Measurements from ENCODE around the gene FBXO40. TPM values are rescaled to one million over a fixed set of nuclear protein-coding genes. Genes with fewer than 3 reads are reported as not detected.
A peak's percentile ranks its signal among the peaks of the same experiment; 100 is the strongest.

FBXO40 gene
- total RNA-seq, 1 donor from 2014 or later, result 4.2 TPM

DNA sequence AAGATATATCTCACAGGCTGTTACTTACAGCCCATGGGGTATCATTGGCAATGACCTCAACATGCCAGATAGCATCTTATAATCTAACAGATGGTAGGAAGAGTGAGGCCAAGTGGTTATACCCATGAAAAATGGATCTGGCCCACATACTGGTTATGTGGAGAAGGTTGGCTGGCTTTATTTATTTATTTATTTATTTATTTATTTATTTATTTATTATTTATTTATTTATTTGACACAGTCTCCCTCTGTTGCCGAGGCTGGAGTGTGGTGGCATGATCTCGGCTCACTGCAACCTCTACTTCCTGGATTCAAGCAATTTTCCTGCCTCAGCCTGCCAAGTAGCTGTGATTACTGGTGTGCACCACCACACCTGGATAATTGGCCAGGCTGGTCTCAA lies 11.6 kb downstream of the FBXO40 start:
- peaks cover 27 to 46% (median 42%) of the 10 kb centered on the region in 3 donors for H3K4me1 ChIP-seq (ENCODE audit: control insufficient read depth in 3 of 3, insufficient read depth in 3 of 3, low read length in 3 of 3)
- H3K36me3 ChIP-seq (ENCODE audit: control insufficient read depth in 3 of 3, insufficient read depth in 3 of 3, low read length in 3 of 3), result peaks cover 6 to 9% (median 8%) of the 10 kb centered on the region in 3 donors
- H3K27ac ChIP-seq (ENCODE audit: low read depth, low read length), result no peak overlapping the region

DNA sequence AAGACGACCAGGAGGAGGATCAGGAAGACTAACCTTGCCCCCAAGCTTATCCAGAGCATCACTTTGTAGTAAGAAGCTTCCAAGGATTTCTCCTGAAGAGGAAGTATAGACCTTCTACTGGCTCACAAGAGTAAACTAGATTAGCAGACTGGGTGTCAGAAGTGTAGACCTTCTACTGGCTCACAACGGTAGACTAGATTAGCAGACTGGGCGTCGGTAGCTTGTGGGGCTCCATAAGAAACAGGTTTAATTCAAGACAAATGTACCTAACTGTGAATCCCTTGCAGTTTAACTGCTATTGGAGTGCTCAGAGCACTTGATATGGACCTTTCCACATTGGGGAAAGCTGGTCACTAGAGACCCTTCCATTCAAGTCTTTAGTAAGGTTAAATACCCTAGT lies 12.9 kb downstream of the FBXO40 start:
- Histone ChIP-seq H3K36me3 (ENCODE audit: control insufficient read depth in 3 of 3, insufficient read depth in 3 of 3, low read length in 3 of 3) (peaks cover 13 to 18% (median 16%) of the 10 kb centered on the region in 3 donors), H3K9ac (ENCODE audit: low read depth in 1 of 3, low read length in 3 of 3) (no peak overlapping the region), H3K27me3 (ENCODE audit: control insufficient read depth in 3 of 3, insufficient read depth in 3 of 3, low read length in 3 of 3) (no peaks in the 10 kb centered on the region), H3K9me3 (ENCODE audit: control insufficient read depth in 3 of 3, low read length in 3 of 3) (no peaks in the 10 kb centered on the region), H3K4me3 (ENCODE audit: low read length in 3 of 3) (no peak overlapping the region), H3K27ac (ENCODE audit: low read depth, low read length) (no peak overlapping the region), H3K4me1 (ENCODE audit: control insufficient read depth in 3 of 3, insufficient read depth in 3 of 3, low read length in 3 of 3) (peaks cover 14 to 33% (median 30%) of the 10 kb centered on the region in 3 donors)

More for the DNA sequence above, 11.6 kb downstream of the FBXO40 start:
- Histone ChIP-seq H3K4me3 (ENCODE audit: low read length in 3 of 3) (no peak overlapping the region), H3K27me3 (ENCODE audit: control insufficient read depth in 3 of 3, insufficient read depth in 3 of 3, low read length in 3 of 3) (no peaks in the 10 kb centered on the region), H3K9ac (ENCODE audit: low read depth in 1 of 3, low read length in 3 of 3) (no peak overlapping the region), H3K9me3 (ENCODE audit: control insufficient read depth in 3 of 3, low read length in 3 of 3) (no peaks in the 10 kb centered on the region)

DNA sequence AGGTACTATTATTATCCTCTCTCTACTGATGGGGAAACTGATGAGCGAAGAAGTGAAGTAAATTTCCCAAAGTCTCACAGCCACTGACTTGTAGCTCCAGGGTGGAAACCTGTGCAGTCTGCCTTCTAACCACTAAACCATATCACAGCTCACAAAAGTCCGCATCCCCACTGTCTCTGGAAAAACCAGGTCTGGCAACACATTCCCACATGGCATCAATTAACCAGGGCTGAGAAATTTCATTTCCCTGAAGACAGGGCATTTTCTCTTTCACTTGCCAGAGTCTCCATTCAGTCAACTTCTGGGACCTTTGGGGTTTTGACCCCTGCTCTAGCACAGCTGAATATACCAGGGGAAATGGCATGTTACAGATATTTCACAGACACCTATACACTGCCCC lies 26.5 kb downstream of the FBXO40 start:
- no peak overlapping the region for H3K4me3 ChIP-seq (ENCODE audit: low read length in 3 of 3)

DNA sequence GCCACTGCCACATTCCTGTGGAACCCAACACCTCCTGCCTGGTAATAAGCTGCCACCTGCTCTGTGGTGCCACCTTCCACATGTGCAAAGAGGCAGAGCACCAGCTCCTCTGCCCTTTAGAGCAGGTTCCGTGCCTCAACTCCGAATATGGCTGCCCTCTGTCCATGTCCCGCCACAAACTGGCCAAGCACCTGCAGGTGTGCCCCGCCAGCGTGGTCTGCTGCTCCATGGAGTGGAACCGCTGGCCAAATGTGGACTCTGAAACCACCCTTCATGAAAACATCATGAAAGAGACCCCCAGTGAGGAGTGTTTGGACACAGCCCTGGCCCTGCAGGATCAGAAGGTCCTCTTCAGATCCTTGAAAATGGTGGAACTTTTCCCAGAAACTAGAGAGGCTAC lies 28.3 kb downstream of the FBXO40 start:
- peaks cover 4 to 12% (median 11%) of the 10 kb centered on the region in 3 donors for H3K4me1 ChIP-seq (ENCODE audit: control insufficient read depth in 3 of 3, insufficient read depth in 3 of 3, low read length in 3 of 3)
- peaks cover 19 to 33% (median 22%) of the 10 kb centered on the region in 3 donors for H3K36me3 ChIP-seq (ENCODE audit: control insufficient read depth in 3 of 3, insufficient read depth in 3 of 3, low read length in 3 of 3)
- H3K27me3 ChIP-seq (ENCODE audit: control insufficient read depth in 3 of 3, insufficient read depth in 3 of 3, low read length in 3 of 3), result no peaks in the 10 kb centered on the region
- H3K9ac ChIP-seq (ENCODE audit: low read depth in 1 of 3, low read length in 3 of 3), result no peak overlapping the region
- H3K4me3 ChIP-seq (ENCODE audit: low read length in 3 of 3), result no peak overlapping the region
- H3K9me3 ChIP-seq (ENCODE audit: control insufficient read depth in 3 of 3, low read length in 3 of 3), result no peaks in the 10 kb centered on the region
- no peak overlapping the region for H3K27ac ChIP-seq (ENCODE audit: low read depth, low read length)

More for the DNA sequence above, 26.5 kb downstream of the FBXO40 start:
- Histone ChIP-seq H3K4me1 (ENCODE audit: control insufficient read depth in 3 of 3, insufficient read depth in 3 of 3, low read length in 3 of 3) (peaks cover 4 to 12% (median 8%) of the 10 kb centered on the region in 3 donors), H3K9me3 (ENCODE audit: control insufficient read depth in 3 of 3, low read length in 3 of 3) (no peaks in the 10 kb centered on the region), H3K9ac (ENCODE audit: low read depth in 1 of 3, low read length in 3 of 3) (no peak overlapping the region), H3K27ac (ENCODE audit: low read depth, low read length) (no peak overlapping the region), H3K27me3 (ENCODE audit: control insufficient read depth in 3 of 3, insufficient read depth in 3 of 3, low read length in 3 of 3) (no peaks in the 10 kb centered on the region), H3K36me3 (ENCODE audit: control insufficient read depth in 3 of 3, insufficient read depth in 3 of 3, low read length in 3 of 3) (peaks cover 19 to 27% (median 22%) of the 10 kb centered on the region in 3 donors)

DNA sequence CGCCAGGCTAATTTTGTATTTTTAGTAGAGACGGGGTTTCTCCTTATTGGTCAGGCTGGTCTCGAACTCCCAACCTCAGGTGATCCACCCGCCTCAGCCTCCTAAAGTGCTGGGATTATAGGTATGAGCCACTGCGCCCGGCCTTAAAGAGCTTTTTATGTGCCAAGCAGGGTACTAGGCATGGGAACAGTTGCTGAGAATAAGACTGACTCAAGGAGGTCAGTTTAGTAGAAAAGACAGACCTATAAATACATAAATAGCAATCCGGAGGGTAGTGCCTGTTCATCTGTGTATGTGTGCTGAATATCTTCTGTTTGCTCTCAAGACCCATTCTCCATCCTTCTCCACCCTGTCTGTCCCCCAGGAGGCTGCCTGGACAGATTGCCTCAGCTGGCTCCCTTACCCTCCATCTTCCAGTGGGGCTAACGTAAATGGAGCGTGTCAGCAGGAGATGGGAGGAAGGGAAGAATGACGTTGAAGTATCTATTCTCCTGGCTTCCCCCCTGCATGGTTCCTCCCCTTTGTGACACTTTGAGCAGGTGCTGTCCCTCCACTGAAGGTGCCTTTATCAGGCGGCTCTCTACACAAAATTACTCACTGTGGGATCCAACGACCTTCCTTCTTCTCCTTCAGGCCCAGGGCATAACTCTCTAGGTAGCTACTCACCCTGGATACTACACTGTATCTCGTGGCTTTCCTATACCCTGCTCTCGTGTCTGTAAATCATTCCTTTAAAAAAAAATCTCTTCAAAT lies 31.1 kb downstream of the FBXO40 start:
- Histone ChIP-seq H3K27ac (ENCODE audit: low read depth, low read length) (peak overlapping the region; percentile 0), H3K36me3 (ENCODE audit: control insufficient read depth in 3 of 3, insufficient read depth in 3 of 3, low read length in 3 of 3) (peaks cover 23 to 56% (median 39%) of the 10 kb centered on the region in 3 donors), H3K4me1 (ENCODE audit: control insufficient read depth in 3 of 3, insufficient read depth in 3 of 3, low read length in 3 of 3) (peaks cover 4 to 13% (median 12%) of the 10 kb centered on the region in 3 donors), H3K27me3 (ENCODE audit: control insufficient read depth in 3 of 3, insufficient read depth in 3 of 3, low read length in 3 of 3) (no peaks in the 10 kb centered on the region), H3K9ac (ENCODE audit: low read depth in 1 of 3, low read length in 3 of 3) (peak overlapping the region in 2 of 3 donors; percentile 8 to 40), H3K9me3 (ENCODE audit: control insufficient read depth in 3 of 3, low read length in 3 of 3) (no peaks in the 10 kb centered on the region), H3K4me3 (ENCODE audit: low read length in 3 of 3) (peak overlapping the region in 2 of 3 donors; percentile 45 to 50)

DNA sequence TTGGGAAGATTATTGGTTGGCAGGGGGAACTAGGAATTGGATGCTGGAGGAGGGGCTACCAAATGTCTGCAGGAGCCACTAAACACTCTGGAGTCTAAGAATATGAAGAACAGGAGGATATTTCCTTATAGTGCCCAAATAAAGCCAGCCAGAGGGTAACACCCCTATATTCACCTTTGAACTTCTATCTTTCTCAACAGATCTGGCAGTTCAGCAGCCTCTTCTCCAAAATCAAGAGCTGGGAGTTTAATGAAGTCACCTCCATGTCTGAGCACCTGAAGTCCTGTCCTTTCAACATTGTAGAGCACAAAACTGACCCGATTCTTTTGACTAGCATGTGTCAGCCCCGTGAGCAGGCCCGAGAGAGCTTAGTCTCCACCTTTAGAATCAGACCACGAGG lies 33.3 kb downstream of the FBXO40 start:
- Histone ChIP-seq H3K9me3 (ENCODE audit: control insufficient read depth in 3 of 3, low read length in 3 of 3) (no peaks in the 10 kb centered on the region), H3K9ac (ENCODE audit: low read depth in 1 of 3, low read length in 3 of 3) (no peak overlapping the region), H3K4me3 (ENCODE audit: low read length in 3 of 3) (no peak overlapping the region), H3K27ac (ENCODE audit: low read depth, low read length) (no peak overlapping the region), H3K4me1 (ENCODE audit: control insufficient read depth in 3 of 3, insufficient read depth in 3 of 3, low read length in 3 of 3) (peaks cover 4 to 13% (median 12%) of the 10 kb centered on the region in 3 donors), H3K36me3 (ENCODE audit: control insufficient read depth in 3 of 3, insufficient read depth in 3 of 3, low read length in 3 of 3) (peaks cover 17 to 59% (median 34%) of the 10 kb centered on the region in 3 donors), H3K27me3 (ENCODE audit: control insufficient read depth in 3 of 3, insufficient read depth in 3 of 3, low read length in 3 of 3) (no peaks in the 10 kb centered on the region)

DNA sequence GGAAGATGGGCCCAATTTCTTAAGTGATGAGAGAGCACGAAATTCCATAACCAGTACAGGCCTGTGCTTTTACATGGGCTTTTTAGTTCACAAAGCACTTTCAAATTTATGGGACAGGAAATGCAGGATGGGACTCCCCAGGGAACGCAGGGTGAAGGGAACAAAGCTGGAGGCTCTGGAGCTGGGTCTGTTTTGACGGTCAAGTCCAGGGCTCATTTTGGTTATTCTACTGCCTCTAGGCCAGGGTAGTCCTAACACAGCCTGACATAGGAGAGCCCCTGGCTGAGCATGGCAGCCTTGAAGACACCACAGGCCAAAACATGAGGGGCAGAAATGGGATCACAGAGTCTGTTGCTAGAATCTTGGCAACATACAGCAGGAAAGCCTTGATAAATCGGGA lies 34.0 kb downstream of the FBXO40 start:
- H3K9me3 ChIP-seq (ENCODE audit: control insufficient read depth in 3 of 3, low read length in 3 of 3), result no peaks in the 10 kb centered on the region
- peaks cover 13 to 55% (median 33%) of the 10 kb centered on the region in 3 donors for H3K36me3 ChIP-seq (ENCODE audit: control insufficient read depth in 3 of 3, insufficient read depth in 3 of 3, low read length in 3 of 3)
- no peaks in the 10 kb centered on the region for H3K27me3 ChIP-seq (ENCODE audit: control insufficient read depth in 3 of 3, insufficient read depth in 3 of 3, low read length in 3 of 3)
- H3K27ac ChIP-seq (ENCODE audit: low read depth, low read length), result no peak overlapping the region
- H3K9ac ChIP-seq (ENCODE audit: low read depth in 1 of 3, low read length in 3 of 3), result no peak overlapping the region
- peaks cover 4 to 13% (median 12%) of the 10 kb centered on the region in 3 donors for H3K4me1 ChIP-seq (ENCODE audit: control insufficient read depth in 3 of 3, insufficient read depth in 3 of 3, low read length in 3 of 3)
- H3K4me3 ChIP-seq (ENCODE audit: low read length in 3 of 3), result no peak overlapping the region

DNA sequence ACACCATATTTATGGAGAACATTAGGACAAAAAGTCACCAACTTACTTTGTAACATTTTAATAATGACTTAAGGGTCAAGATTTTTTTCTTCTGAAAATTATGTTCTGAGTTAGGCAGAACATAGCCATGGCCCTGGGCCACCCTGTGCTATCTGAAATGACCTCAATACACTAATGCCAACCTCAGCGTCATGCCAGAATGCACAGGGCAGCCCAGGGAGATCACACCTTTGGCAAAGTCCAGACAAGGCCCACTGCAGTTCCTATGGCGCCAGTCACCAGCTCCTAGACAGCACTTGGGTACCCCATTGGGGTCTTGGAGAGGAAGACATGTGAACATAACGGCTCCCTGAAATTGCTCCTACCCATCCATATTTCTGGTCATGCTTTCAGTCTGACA lies 34.4 kb downstream of the FBXO40 start:
- Histone ChIP-seq H3K9me3 (ENCODE audit: control insufficient read depth in 3 of 3, low read length in 3 of 3) (no peaks in the 10 kb centered on the region), H3K27ac (ENCODE audit: low read depth, low read length) (no peak overlapping the region), H3K4me3 (ENCODE audit: low read length in 3 of 3) (no peak overlapping the region), H3K27me3 (ENCODE audit: control insufficient read depth in 3 of 3, insufficient read depth in 3 of 3, low read length in 3 of 3) (no peaks in the 10 kb centered on the region), H3K36me3 (ENCODE audit: control insufficient read depth in 3 of 3, insufficient read depth in 3 of 3, low read length in 3 of 3) (peaks cover 9 to 51% (median 32%) of the 10 kb centered on the region in 3 donors), H3K4me1 (ENCODE audit: control insufficient read depth in 3 of 3, insufficient read depth in 3 of 3, low read length in 3 of 3) (peaks cover 4 to 13% (median 12%) of the 10 kb centered on the region in 3 donors), H3K9ac (ENCODE audit: low read depth in 1 of 3, low read length in 3 of 3) (no peak overlapping the region)

DNA sequence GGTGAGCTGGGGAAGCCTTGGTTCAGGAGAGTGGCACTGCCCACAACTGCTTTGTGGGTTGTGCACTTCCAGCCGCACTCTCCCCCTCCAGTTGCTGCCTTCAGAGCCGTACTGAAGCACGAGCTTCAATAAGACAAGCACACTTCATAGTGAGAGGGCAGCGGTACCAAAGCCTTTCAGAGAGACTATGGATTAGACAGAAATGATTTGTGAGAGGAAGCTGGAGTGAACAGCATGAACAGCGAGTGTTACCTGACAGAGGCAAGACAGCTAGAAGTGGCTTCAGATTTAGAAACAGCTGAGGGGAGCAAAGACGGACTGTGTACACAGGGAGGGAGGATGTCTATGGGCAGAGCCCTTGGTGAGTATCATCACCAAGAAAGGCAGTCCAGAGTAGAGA lies 36.4 kb downstream of the FBXO40 start:
- Histone ChIP-seq H3K4me1 (ENCODE audit: control insufficient read depth in 3 of 3, insufficient read depth in 3 of 3, low read length in 3 of 3) (peaks cover 0 to 7% (median under 1%) of the 10 kb centered on the region in 3 donors), H3K27me3 (ENCODE audit: control insufficient read depth in 3 of 3, insufficient read depth in 3 of 3, low read length in 3 of 3) (no peaks in the 10 kb centered on the region), H3K27ac (ENCODE audit: low read depth, low read length) (no peak overlapping the region), H3K9me3 (ENCODE audit: control insufficient read depth in 3 of 3, low read length in 3 of 3) (no peaks in the 10 kb centered on the region), H3K9ac (ENCODE audit: low read depth in 1 of 3, low read length in 3 of 3) (no peak overlapping the region), H3K4me3 (ENCODE audit: low read length in 3 of 3) (no peak overlapping the region), H3K36me3 (ENCODE audit: control insufficient read depth in 3 of 3, insufficient read depth in 3 of 3, low read length in 3 of 3) (peaks cover 5 to 39% (median 22%) of the 10 kb centered on the region in 3 donors)

DNA sequence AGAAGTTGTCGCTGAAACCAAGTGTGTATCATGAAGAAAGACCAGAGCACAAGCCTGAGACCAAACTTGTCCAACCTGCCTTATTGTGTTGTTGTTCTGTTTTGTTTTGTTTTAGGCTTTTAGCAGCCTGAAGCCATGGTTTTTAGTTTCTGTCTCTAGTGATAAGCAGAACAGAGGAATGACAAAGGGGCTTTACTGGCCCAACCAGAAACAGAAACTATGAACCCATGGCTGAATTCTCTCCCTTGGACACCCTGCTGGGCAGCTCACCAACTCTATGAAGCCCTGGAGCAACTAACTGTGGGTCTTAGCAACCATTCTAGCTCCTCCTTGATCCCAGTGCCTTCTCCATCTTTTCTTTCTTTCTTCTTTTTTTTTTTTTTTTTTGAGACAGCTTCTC lies 37.2 kb downstream of the FBXO40 start:
- H3K27ac ChIP-seq (ENCODE audit: low read depth, low read length), result no peak overlapping the region

More for the DNA sequence above, 37.2 kb downstream of the FBXO40 start:
- Histone ChIP-seq H3K9me3 (ENCODE audit: control insufficient read depth in 3 of 3, low read length in 3 of 3) (no peaks in the 10 kb centered on the region), H3K4me1 (ENCODE audit: control insufficient read depth in 3 of 3, insufficient read depth in 3 of 3, low read length in 3 of 3) (peaks cover 0 to 3% (median 0%) of the 10 kb centered on the region in 3 donors), H3K27me3 (ENCODE audit: control insufficient read depth in 3 of 3, insufficient read depth in 3 of 3, low read length in 3 of 3) (no peaks in the 10 kb centered on the region), H3K9ac (ENCODE audit: low read depth in 1 of 3, low read length in 3 of 3) (no peak overlapping the region), H3K4me3 (ENCODE audit: low read length in 3 of 3) (no peak overlapping the region), H3K36me3 (ENCODE audit: control insufficient read depth in 3 of 3, insufficient read depth in 3 of 3, low read length in 3 of 3) (peaks cover 5 to 39% (median 22%) of the 10 kb centered on the region in 3 donors)
